ENCODE results near the gene NFATC2IP. TPM values are rescaled to one million over a fixed set of nuclear protein-coding genes. Genes with fewer than 3 reads are reported as not detected.

The NFATC2IP gene
- total RNA-seq, 1 donor from 2014 or later = 32.6 TPM

DNA sequence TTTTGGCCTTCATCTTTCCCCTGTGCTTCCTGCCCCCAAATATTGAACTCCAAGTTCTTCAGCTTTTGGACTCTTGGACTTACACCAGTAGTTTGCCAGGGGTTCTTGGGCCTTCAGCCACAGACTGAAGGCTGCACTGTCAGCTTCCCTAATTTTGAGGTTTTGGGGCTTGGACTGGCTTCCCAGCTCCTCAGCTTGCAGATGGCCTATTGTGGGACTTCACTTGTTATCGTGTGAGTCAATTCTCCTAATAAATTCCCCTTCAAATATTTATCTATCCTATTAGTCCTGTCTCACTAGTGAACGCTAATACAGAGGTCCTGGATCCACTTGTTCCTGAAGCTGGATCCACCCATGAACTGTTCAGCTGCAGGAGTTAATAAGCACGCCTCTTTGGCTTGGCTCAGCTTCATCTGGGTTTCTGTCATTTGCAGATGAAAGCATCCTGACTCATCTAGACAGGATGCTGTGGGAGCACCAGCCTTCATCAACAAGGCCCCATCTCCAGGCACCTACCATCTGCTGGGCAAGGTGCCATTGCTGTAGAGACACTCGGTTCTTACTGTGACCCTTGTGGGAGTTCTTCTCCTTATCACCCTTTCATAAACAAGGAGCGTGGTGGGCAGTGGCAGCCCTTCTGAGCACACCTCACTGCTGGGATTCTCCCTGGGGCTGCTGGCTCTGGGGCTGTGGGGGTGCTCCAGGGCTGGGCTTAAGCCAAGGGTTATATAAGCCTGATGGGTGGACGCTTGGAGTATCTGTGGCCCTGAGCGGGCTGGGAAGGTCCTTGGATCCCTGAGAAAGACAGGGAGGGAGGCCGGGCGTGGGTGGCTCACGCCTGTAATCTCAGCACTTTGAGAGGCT lies 57.2 kb downstream of the NFATC2IP start:
- H3K36me3 ChIP-seq (ENCODE audit: insufficient read depth, low read length) = no peaks in the 10 kb centered on the region
- Mint-ChIP-seq H3K27ac (ENCODE audit: unreplicated experiment) (peak overlapping the region; percentile 78), H3K9me3 (ENCODE audit: unreplicated experiment) (peaks cover 6% of the 10 kb centered on the region), H3K4me1 (ENCODE audit: low read depth, unreplicated experiment) (no peaks in the 10 kb centered on the region), H3K36me3 (ENCODE audit: low read depth, unreplicated experiment) (no peaks in the 10 kb centered on the region), H3K27me3 (ENCODE audit: low read depth, unreplicated experiment) (peaks cover 24% of the 10 kb centered on the region), H3K4me3 (ENCODE audit: unreplicated experiment) (no peak overlapping the region)
- no peak overlapping the region for H3K4me2 ChIP-seq (ENCODE audit: low read length)
- no peaks in the 10 kb centered on the region for H4K20me1 ChIP-seq (ENCODE audit: insufficient read depth, low read length)
- peak; percentile 23 for FAIRE-seq
- H3K27me3 ChIP-seq (ENCODE audit: insufficient read depth, low read length) = no peaks in the 10 kb centered on the region
- no peaks in the 10 kb centered on the region for H3K79me2 ChIP-seq (ENCODE audit: insufficient read depth, low read length)
- TF ChIP-seq, protein P1, sequence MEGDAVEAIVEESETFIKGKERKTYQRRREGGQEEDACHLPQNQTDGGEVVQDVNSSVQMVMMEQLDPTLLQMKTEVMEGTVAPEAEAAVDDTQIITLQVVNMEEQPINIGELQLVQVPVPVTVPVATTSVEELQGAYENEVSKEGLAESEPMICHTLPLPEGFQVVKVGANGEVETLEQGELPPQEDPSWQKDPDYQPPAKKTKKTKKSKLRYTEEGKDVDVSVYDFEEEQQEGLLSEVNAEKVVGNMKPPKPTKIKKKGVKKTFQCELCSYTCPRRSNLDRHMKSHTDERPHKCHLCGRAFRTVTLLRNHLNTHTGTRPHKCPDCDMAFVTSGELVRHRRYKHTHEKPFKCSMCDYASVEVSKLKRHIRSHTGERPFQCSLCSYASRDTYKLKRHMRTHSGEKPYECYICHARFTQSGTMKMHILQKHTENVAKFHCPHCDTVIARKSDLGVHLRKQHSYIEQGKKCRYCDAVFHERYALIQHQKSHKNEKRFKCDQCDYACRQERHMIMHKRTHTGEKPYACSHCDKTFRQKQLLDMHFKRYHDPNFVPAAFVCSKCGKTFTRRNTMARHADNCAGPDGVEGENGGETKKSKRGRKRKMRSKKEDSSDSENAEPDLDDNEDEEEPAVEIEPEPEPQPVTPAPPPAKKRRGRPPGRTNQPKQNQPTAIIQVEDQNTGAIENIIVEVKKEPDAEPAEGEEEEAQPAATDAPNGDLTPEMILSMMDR (IDR thresholded peaks at IDR 0.05; ENCODE audit: insufficient read depth, low read depth, low read length) = no peak
- no peak for TF ChIP-seq EZH2 (IDR thresholded peaks at IDR 0.05; ENCODE audit: insufficient read depth, low read length)
- peaks cover 4% of the 10 kb centered on the region for H3K4me1 ChIP-seq (ENCODE audit: insufficient read depth, low read length)
- H3K9ac ChIP-seq (ENCODE audit: low read length) = no peak overlapping the region
- H3K9me3 ChIP-seq (ENCODE audit: insufficient read depth, low read depth, low read length) = no peaks in the 10 kb centered on the region
- H3K27ac ChIP-seq (ENCODE audit: low read depth, low read length) = no peak overlapping the region
- H3K4me3 ChIP-seq (ENCODE audit: insufficient read depth, low read depth, low read length) = no peak overlapping the region
- H2AFZ ChIP-seq (ENCODE audit: low read depth, low read length) = no peak overlapping the region
- peak; percentile 81 for DNase-seq (ENCODE audit: low read depth)

- peaks cover 6% of the 10 kb centered on the region for H3K9me3 Mint-ChIP-seq (ENCODE audit: unreplicated experiment)
- TF ChIP-seq, protein P1 (IDR thresholded peaks at IDR 0.05; ENCODE audit: insufficient read depth, low read depth, low read length) = no peak
- TF ChIP-seq EZH2 (IDR thresholded peaks at IDR 0.05; ENCODE audit: insufficient read depth, low read length) = no peak
Observed at GRCh38 chr16:29009050-29009837, 58.5 kb downstream of the NFATC2IP start.

More at GRCh38 chr16:29009050-29009837, 58.5 kb downstream of the NFATC2IP start:
- no peaks in the 10 kb centered on the region for H4K20me1 ChIP-seq (ENCODE audit: insufficient read depth, low read length)
- no peaks in the 10 kb centered on the region for H3K27me3 ChIP-seq (ENCODE audit: insufficient read depth, low read length)
- DNase-seq (ENCODE audit: low read depth) (no peak), FAIRE-seq (no peak)
- Mint-ChIP-seq H3K27ac (ENCODE audit: unreplicated experiment) (no peak overlapping the region), H3K4me3 (ENCODE audit: unreplicated experiment) (no peak overlapping the region), H3K36me3 (ENCODE audit: low read depth, unreplicated experiment) (no peaks in the 10 kb centered on the region), H3K4me1 (ENCODE audit: low read depth, unreplicated experiment) (no peaks in the 10 kb centered on the region), H3K27me3 (ENCODE audit: low read depth, unreplicated experiment) (peaks cover 22% of the 10 kb centered on the region)
- no peak overlapping the region for H3K4me3 ChIP-seq (ENCODE audit: insufficient read depth, low read depth, low read length)
- H3K79me2 ChIP-seq (ENCODE audit: insufficient read depth, low read length) = no peaks in the 10 kb centered on the region
- H3K9ac ChIP-seq (ENCODE audit: low read length) = no peak overlapping the region
- no peak overlapping the region for H3K4me2 ChIP-seq (ENCODE audit: low read length)
- H3K27ac ChIP-seq (ENCODE audit: low read depth, low read length) = no peak overlapping the region
- no peak overlapping the region for H2AFZ ChIP-seq (ENCODE audit: low read depth, low read length)
- H3K4me1 ChIP-seq (ENCODE audit: insufficient read depth, low read length) = peaks cover 4% of the 10 kb centered on the region
- no peaks in the 10 kb centered on the region for H3K9me3 ChIP-seq (ENCODE audit: insufficient read depth, low read depth, low read length)
- H3K36me3 ChIP-seq (ENCODE audit: insufficient read depth, low read length) = no peaks in the 10 kb centered on the region

Measured in astrocyte (in vitro differentiated cells and primary cell).